Measurements from ENCODE around the gene OTUD4.
A peak's percentile ranks its signal among the peaks of the same experiment; 100 is the strongest.
"Not testable (repeated sequence)": the region's sequence is repeated elsewhere in the genome, so short reads cannot be mapped to it uniquely, and the experiment has no call there.

The OTUD4 gene, protein sequence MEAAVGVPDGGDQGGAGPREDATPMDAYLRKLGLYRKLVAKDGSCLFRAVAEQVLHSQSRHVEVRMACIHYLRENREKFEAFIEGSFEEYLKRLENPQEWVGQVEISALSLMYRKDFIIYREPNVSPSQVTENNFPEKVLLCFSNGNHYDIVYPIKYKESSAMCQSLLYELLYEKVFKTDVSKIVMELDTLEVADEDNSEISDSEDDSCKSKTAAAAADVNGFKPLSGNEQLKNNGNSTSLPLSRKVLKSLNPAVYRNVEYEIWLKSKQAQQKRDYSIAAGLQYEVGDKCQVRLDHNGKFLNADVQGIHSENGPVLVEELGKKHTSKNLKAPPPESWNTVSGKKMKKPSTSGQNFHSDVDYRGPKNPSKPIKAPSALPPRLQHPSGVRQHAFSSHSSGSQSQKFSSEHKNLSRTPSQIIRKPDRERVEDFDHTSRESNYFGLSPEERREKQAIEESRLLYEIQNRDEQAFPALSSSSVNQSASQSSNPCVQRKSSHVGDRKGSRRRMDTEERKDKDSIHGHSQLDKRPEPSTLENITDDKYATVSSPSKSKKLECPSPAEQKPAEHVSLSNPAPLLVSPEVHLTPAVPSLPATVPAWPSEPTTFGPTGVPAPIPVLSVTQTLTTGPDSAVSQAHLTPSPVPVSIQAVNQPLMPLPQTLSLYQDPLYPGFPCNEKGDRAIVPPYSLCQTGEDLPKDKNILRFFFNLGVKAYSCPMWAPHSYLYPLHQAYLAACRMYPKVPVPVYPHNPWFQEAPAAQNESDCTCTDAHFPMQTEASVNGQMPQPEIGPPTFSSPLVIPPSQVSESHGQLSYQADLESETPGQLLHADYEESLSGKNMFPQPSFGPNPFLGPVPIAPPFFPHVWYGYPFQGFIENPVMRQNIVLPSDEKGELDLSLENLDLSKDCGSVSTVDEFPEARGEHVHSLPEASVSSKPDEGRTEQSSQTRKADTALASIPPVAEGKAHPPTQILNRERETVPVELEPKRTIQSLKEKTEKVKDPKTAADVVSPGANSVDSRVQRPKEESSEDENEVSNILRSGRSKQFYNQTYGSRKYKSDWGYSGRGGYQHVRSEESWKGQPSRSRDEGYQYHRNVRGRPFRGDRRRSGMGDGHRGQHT

DNA sequence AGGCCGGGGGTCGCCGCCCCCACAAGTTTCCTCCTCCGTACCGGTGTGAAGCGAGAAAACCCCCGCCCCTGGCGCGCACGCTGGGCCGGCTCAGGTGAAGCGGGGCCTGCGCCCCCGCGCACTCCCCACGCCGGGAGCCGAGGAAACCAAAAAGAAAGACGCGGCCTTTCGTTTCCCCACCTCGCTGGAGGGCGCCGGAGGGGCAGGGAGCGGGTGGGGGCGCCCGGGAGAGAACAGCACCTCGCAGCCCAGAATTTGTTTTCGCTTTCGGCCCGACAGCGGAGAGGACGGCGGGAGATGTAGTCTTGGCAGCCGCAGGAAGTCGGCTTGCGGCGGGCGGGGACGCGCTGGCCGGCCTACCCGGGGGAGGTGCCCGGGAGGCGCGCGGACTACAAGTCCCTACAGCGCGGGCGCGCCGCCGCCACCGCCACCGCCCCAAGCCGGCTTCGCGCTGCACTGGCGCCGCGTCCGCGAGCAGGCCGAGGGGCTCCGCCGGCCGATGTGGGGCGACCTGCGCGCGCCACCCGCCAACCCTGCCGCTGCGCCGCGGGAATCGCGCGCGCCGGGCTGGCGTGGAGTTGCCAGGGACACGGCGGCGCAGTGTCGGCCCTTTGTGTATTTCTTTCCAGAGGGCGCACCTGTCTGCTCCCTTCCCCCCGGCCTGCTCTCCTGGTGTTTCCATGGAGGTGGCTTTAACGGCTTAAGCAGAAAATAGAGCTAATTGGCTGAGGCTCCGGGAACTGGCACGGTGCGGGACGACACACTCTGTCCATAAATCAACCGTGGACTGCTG lies at the start of gene OTUD4:
TSS of gene OTUD4 (minus strand) at position 292 of the 793 bp plus-strand sequence. CDS start 616 bp downstream, outside the sequence.
- peak; percentile 97 for DNase-seq

DNA sequence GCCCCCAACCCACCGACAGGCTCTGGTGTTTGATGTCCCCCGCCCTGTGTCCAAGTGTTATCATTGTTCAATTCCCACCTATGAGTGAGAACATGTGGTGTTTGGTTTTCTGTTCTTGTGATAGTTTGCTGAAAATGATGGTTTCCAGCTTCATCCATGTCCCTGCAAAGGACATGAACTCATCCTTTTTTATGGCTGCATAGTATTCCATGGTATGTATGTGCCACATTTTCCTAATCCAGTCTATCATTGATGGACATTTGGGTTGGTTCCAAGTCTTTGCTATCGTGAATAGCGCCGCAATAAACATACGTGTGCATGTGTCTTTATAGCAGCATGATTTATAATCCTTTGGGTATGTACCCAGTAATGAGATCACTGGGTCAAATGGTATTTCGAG lies 42.8 kb upstream of the OTUD4 start:
- not testable (repeated sequence) for DNase-seq

DNA sequence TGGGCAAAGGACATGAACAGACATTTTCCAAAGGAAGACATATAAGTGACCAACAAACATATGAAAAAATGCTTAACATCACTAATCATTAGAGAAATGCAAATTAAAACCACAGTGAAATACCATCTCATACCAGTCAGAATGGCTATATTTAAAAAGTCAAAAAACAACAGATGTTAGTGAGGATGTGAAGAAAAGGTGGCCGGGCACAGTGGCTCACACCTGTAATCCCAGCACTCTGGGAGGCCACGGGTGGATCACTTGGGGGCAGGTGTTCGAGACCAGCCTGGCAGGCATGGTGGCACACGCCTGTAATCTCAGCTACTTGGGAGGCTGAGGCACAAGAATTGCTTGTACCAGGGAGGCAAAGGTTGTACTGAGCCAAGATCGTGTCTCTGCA lies 41.1 kb upstream of the OTUD4 start:
- DNase-seq: not testable (repeated sequence)

DNA sequence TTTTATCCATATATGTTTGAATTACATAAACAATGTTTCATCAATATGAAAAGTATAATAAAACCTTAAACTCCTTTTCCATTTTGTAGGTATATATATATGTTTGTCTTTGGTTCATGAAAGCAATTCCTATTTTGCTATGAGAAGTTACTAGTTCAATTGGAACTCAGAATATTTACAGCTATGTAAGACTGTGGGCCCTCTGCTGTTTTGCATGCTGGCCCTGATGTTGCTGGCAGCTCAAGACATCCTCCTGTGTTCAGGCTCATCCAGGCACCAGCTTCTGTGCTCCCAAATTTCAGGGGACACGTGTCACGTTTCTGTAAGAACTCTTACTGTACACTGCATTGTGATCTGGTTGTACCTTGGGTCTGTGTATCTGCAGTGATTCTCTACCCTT lies 38.7 kb upstream of the OTUD4 start:
- DNase-seq: no peak

DNA sequence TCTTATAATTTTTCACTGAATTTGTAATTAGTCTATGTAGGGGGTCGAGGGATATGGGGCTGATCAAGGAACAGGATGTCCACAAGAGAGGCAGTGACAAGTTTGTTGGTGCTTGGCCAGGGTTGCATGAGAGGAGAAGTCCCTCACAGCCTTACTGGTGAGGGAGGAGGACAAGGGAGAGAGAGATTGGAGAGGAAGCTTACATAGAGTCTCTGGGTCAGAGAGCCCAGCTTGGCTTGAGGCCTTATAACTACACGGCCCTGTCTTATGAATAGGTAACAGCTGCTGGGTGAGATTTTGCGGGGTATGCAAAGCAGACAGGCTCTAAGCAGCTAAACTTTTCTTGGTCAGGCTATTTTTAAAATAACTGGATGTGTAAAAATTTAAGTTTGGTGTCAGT lies 37.9 kb upstream of the OTUD4 start:
- DNase-seq: no peak

DNA sequence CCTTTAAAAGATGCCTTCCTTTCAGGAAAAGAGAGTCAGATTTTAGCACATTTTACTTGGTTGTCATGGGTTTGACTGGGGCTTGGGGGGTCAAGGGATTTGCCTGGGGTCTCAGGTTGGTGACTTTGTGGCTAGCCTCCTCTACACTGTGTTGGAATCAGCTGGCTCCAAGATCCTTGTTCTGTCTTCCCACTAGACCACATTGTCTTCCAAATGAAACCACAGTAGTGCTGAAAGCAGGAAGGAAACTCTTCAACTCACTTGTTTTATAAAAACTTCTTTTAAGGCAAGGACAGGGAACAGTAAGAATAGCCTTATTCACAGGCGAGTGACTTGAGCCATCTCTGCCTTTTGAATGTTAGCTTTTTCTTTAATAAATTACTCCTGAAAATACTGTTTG lies 37.0 kb upstream of the OTUD4 start:
- no peak for DNase-seq

DNA sequence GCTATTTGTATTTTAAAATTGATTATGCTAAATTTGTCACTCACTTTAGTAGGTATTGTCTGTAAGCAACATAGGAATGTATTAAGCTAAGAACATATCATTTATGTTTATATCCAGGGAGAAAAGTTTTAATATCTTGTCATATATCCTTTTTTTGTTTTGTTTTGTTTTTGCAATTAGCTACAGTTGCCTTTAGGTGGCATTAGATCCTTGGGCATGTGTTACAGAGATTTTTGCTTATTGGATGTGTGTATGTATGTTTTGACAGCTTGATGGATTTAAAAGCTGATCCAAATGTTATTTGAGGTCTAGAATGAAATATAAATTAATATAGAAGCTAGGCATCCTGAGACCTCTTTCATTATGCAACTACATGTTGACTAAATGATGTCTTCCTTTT lies 36.1 kb upstream of the OTUD4 start:
- DNase-seq: peak; percentile 37

DNA sequence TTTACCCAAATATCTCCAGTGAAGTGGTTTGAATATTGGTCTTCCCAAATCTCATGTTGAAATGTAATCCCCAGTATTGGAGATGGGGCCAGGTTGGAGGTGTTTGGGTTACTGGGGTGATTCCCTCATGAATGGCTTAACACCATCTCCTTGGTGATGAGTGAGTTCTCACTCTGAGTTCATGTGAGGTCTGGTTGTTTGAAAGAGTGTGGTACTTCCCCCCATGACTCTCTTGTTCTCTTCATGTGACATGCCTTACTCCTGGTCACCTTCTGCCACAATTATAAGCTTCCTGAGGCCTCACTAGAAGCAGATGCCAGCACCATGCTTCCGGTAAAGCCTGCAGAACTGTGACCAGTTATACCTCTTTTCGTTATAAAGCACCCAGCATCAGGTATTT lies 32.9 kb upstream of the OTUD4 start:
- no peak for DNase-seq

DNA sequence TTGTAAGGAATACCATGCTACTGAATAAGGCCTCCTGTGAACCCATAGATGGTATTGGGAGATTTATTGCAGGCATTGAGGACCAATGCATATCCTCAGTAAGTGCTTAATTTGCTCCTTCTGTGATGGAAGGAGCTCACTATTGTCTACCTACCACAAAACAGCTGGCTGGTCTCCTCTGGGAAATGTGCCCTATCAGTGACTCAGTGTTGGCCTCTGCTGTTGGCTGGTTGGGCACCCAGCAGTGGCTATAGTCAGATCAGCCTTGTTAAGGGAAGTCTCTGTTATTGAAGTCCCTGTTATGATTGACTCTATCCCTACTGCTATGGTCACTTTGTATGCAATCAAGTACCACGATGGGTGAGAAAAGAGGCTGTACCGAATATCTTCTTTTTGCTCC lies 27.5 kb upstream of the OTUD4 start:
- DNase-seq: no peak

DNA sequence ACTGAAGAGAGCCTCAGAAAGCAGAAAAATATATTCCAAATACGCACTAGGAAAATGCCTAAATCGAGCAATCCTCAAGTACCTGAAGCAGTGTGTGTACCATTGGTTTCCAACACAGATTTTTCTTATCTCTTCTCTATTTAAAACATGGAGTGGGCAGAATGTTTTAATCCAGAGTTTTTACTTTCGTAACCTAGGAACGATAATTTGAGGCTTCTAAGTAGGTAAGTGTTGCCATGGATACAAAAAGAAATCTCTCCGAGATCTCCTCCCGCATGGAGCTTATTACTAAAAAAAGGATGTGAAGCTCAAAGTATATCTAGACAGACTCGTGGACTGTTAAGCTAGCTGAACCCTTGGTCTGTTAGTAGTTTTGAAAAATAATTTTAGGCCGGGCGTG lies 23.0 kb upstream of the OTUD4 start:
- no peak for DNase-seq

DNA sequence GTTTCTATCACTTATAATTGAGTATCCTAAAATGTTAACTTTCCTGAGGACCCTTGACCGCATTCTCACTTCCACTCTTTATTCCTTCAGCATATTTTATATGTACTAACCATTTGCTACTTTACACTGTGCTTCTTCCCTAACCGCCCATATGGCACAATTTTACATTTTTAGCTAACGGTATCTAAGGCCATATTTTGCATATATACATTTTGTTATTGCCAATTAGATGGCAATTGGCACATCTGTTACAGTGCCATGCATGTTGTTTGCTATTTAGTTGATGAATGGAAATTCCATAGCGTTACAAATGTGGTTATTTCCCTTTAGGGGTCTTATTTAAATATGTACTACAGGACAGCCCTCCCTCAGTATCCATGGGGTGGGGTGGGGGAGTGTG lies 20.0 kb upstream of the OTUD4 start:
- DNase-seq: no peak

DNA sequence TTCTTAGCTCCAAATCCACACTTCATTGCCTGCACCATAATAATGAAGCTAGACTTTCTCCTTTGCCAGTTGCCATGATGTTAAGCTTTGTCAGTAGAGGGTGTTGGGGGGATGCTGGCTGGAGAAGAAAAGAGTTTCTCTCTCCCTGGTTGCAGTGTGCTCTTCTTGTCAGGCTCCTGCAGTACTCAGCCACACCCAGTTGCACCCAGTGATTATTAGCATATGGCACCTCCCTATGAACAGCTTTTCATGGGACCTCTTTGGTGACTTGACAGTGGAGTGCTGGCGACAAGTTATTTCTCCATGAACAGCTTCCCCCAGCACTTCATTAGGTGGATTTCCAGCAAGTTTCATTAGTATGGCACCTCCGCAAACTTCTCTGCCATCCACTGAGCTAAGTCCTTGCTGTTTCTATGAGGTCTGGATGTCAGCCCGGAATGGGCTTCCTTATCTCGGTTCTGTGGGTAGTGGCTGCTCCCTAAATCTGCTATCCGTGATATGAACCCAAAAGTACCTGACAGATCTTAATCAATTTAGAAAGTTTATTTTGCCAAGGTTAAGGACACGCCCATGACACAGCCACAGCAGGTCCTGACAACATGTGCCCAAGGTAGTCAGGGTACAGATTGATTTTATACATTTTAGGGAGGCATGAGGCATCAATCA lies 18.8 kb upstream of the OTUD4 start:
- DNase-seq: no peak

DNA sequence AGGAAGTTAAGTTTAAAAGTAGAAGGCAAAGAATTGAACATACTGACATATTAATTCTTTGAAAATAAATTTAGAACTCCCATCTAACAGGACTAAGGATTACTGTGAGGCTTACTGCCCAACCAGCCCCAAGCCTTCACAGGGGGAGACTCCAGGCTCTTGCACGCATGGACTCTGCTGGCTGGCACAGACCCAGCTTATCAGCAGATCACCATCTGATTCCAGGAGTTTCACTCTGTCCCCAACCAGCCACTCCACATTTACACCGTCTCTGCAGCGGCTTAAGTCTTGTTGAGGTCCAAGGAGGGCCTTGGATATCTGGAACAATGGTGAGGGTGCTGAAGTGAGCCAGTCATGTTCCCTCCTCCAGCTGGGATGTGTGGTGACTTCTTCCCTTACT lies 16.4 kb upstream of the OTUD4 start:
- DNase-seq: no peak

DNA sequence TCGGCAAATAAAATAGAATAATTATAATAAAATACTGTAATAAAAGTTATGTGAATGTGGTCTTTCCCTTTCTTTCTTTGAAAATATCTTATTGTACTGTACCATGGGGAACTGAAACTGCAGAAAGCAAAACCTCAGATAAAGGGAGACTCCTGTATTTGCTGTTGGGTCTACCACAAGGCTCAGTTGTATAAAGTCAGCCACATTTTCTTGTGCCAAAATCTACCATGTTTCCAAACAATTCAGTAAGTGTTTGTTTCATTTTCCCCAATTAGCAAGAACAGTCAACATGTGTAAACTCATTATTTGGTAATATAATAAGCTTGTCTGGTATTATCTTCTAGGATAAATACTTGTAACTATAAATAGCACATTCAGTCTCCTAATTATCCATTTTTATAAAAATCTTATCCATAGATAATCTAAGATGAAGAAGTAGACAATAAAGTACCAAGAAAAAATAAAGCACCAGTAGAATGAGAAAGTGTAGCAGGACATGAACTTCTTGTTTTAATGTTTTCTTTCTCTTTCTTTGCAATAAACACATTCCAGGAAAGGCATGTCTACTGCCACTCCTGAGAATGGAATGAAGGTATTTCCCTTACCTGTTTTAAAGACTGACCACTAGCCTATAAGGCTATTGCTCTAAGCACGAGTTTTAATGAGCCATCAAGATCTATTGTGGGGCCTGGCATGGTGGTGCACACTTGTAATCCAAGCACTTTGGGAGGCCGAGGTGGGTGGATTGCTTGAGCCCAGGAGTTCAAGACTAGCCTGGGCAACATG lies 15.0 kb upstream of the OTUD4 start:
- no peak for DNase-seq

DNA sequence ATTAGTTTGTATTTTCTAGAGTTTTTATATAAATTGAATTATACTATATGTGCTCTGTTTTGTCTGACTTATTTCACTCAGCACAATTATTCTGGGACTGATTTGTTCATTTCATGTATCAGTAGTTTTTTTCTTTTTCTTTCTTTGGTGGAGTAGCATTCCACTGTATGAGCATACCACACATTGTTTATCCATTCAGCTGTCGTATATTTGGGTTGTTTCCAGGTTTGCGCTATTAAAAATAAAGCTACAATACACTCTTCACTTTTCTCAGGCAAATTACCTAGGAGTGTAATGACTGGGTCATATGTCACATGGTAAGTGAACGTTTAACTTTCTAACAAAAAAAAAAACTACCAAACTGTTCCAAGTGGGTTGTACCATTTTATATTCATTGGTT lies 9.6 kb upstream of the OTUD4 start:
- DNase-seq: peak; percentile 38

DNA sequence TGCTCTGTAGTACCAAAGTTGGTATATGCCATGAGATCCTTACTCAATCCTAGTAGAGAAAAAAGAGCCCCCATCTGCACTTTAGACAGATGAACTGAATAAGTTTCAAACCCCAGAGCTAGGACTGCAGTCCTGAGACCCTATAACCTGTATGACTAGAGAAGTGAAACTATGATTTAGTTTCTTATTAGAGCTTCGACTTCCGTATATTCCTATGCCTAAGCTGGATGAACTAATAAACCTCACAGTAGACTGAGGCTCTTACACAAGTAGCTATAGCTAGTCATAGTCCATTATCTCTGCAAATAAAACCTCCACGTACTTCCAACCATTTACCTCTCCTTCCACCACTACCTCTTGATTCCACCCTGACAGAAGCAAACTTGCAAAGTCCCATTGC lies 6.3 kb upstream of the OTUD4 start:
- DNase-seq: no peak

DNA sequence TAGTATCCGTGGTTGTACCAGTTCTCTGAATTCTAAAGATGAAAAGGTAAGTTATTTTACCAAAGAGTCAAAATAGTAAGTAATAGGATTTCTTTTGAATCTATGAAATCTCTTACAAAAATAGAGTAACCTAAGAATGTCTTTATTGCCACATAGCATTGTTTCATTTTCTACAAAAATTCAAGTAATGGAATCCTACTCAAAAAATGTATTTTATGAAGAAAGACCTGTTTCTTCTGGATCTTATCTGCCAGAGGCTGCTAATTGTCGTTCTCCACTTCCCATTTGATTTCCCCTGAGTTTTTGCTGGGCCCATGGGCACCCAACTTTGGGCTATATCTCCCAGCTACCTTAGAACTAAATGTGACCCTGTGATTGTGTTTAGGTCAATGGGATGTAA lies 3.2 kb upstream of the OTUD4 start:
- DNase-seq: no peak

DNA sequence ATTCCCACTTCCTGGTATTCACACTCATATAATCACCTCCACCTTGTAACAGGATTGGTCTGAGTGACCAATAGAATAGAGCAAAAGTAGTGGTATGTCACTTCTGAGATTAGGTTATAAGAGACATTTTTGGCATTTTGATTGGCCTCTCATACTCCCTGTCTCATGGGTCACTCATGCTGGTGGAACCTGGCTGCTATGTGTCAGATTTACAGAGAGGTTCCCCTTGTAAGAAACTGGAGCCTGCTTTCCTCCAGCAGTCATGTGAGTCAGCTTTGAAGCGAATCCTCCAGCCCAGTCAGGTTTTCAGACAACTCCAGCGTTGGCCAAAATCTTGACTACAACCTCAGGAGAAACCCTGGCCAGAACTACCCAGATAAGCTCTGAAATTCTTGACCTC lies 2.6 kb upstream of the OTUD4 start:
- peak; percentile 11 for DNase-seq

DNA sequence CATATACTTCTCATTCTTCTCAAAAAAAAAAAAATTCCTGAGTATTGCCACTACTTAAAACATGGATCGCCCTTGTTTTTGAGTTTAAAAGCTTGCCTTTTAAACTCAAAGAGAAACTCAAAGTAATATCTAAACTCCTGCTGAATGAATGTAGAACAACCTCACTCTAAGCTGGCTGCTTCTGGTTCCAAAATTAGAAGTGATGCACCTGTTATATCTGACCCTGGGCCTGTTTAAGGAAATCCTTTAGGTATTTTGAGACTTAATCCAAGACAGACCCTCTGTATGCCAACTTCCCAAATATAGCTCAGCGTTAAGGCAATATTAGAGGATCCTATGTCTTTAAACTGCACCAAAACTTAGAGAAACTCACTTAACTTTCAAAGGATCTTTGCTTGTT lies 1.8 kb upstream of the OTUD4 start:
- DNase-seq: no peak

DNA sequence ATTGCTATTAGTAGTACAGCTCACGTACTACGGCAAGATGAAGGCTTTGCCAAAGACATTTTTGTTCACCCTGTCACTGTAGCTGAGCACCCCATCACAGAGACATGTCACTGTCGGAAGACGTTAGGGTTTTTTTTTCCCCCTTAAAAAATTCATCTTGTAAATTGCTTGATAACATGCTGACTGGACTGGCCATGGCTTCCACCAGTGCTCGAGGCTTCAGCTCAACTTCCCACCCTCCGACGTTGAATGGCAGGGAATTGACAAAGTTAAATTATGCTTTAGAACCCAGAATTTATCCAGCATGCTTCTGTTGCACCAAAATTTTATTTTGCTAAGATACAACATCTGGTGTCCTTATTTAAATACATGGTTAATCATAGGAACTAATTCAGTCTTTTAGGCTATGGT lies 707 bp upstream of the OTUD4 start:
- DNase-seq: no peak

DNA sequence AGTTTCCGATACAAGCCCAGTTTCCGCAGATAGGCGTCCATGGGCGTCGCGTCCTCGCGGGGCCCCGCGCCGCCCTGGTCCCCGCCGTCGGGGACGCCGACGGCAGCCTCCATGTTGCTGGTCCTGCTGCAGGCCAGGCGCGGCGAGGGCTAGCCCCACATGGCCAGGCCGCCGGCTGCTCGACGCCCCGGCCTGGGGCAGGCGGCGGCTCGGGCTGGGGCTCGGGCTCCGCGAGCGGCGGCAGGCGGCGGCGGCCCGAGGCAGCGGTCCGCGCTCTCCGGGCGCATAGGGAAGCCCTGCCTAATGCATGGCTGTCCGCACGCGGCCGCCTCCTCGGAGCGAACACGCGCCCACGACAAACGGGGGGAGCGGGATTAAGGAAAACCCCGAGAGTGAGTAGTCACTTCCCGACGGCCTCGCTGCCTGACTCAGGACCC lies 510 bp downstream of the OTUD4 start:
- DNase-seq: peak; percentile 47

All from fibroblast of skin of right biceps (primary cell).